ENCODE data around the gene ATRN.
A peak's percentile ranks its signal among the peaks of the same experiment; 100 is the strongest.
"Not testable (repeated sequence)": the region's sequence is repeated elsewhere in the genome, so short reads cannot be mapped to it uniquely, and the experiment has no call there.

ATRN gene

GRCh38 chr20:3470627-3471396, at the start of gene ATRN:
ATRN (plus strand) TSS chr20:3471018; CDS start chr20:3471108, 90 bp downstream.
- DNase-seq = peak; percentile 90

- DNase-seq = no peak
Measured at GRCh38 chr20:3421985-3422384, 48.8 kb upstream of the ATRN start.

DNA sequence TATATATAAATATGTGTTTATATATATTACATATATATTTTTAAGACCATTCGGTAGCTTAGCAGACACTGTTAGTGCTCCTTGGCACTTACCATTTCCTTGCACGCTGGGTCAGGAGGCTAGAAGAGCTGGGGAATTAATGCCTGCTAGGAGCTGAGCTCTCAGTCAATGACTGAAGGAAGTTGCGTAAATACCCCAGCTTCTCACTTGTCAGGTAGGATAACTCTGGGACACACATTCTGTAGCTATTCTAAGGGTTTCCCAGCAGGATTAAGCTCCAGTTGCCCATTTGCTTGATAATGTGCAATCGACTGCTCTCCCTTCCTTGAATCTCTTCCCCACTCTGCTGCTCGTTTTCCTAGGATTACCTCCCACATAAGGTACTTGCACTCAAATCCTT, 47.7 kb upstream of the ATRN start:
- no peak for DNase-seq

DNA sequence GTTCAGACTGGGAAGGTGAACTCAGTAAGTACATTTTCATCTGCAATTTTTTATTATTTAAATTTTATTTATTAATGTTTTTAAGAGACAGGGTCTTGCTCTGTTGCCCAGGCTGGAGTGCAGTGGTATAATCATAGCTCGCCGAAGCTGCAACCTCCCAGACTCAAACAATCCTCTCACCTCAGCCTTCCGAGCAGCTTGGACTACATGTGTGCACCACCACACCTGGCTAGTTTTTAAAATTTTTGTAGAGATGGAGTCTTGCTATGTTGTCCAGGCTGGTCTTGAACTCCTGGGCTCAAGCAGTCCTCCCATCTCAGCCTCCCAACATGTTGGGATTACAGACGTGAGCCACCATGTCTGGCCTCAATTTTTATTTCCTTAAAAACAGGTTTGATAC, 44.1 kb upstream of the ATRN start:
- DNase-seq = not testable (repeated sequence)

- DNase-seq = no peak
Measured at GRCh38 chr20:3430376-3431069, 40.3 kb upstream of the ATRN start.

GRCh38 chr20:3431109-3431508, 39.7 kb upstream of the ATRN start:
- DNase-seq = no peak

- no peak for DNase-seq
Measured at GRCh38 chr20:3432844-3433243, 38.0 kb upstream of the ATRN start.

DNA sequence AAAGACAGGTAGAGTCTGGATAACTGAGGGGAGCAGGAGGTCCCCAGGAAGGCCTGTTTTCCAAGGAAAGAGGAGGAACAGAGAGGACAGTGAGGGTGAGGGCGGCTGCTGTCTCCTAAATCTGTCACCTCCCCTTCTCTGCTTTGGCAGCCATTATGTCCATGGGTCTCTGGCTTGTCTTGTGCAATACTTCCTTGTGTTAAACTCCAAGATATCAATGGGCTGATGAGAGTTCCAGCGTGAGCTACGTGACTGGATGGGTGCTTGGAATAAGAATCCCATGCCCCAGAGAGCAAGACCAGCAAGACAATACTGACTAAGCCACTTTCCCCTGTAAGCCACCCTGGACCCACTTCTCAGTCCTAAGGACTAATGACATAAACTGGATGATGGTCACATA, 37.1 kb upstream of the ATRN start:
- no peak for DNase-seq

DNA sequence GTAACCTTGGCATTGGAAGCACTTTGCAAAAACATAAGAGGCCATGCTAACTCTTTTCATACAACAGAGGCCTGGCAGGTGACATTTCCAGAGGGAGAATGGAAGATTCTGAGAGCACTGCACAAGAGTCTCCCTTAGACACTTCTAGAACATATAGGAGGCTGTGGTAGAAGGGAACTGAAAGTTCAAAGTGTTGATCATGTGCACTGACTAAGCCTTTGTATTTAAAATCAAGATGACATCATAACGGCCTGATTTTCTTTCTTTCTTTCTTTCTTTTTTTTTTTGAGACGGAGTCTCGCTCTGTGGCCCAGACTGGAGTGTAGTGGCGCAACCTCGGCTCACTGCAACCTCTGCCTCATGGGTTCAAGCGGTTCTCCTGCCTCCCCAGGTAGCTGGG, 36.6 kb upstream of the ATRN start:
- DNase-seq = no peak

- DNase-seq = no peak
Measured at GRCh38 chr20:3436864-3437574, 33.8 kb upstream of the ATRN start.

DNA sequence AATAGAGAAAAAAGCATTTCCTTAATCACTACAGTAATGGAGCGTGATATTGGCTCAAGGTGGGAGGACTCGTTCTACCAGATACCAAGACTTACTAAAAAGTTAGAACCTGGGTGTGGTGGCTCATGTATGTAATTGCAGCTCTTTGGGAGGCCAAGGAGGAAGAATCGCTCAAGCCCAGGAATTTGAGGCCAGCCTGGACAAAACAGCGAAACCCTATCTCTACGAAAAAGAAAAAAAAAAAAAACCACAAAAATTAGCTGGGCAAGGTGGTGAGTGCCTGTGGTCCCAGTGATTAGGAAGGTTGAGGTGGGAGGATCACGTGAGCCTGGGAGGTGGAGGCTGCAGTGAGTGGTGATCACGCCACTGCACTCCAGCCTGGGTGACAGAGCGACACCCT, 24.0 kb upstream of the ATRN start:
- no peak for DNase-seq

- no peak for DNase-seq
Measured at GRCh38 chr20:3447321-3447720, 23.5 kb upstream of the ATRN start.

DNA sequence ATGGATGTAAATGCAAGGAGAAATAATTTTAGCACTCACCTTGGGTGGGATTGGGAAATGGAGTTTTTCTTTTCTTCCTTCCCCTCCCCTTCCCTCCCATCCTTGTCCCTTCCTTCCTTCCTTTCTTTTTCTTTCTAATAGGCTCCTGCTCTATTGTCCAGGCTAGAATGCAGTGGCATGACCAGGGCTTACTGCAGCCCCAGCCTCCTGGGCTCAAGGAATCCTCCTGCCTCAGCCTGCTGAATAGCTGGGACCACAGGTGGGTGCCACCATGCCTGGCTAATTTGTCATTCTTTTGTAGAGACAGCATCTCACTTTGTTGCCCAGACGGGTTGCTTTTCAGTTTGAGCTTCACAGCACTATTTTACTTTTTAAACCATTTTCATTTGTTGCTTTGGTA, 21.5 kb upstream of the ATRN start:
- no peak for DNase-seq

DNA sequence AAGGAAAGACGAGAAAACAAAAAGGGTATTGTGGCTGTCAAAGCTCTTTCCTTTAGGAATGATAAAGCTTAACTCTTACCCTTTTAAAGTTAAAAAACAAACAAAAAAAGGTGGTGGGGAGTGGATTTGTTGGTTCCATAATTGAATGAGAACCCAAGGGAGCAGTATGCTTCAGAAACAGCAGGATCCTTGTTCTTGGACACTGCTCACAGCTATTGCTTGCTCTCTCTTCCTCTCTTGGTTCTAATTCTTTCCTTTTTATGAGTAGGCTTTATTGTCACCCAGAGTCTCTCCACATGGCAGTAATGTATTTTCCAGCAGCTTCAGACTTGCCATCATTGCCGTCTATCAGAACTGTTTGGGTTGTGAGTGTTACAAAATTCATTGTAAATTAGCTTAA, 18.7 kb upstream of the ATRN start:
- no peak for DNase-seq

- no peak for DNase-seq
Measured at GRCh38 chr20:3452690-3453089, 18.1 kb upstream of the ATRN start.

DNA sequence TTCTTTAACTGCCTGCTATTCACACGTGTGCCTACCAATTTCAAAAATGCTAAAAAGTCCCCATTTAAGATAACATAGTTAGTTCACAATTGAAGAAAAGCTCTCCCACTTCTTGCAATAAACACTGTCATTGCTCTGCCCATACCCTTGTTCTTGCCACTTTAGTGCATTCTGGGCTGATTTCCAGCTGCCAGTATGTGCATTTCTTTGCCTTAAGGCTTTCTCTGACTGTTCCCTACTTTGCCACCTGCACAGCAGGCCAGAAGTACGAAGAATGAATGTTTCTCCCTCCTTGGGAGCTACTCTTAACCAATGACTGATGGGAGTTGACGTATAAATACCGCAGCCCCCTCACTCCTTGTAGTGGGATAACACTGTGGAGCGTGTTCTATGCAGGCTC, 16.0 kb upstream of the ATRN start:
- DNase-seq = no peak

DNA sequence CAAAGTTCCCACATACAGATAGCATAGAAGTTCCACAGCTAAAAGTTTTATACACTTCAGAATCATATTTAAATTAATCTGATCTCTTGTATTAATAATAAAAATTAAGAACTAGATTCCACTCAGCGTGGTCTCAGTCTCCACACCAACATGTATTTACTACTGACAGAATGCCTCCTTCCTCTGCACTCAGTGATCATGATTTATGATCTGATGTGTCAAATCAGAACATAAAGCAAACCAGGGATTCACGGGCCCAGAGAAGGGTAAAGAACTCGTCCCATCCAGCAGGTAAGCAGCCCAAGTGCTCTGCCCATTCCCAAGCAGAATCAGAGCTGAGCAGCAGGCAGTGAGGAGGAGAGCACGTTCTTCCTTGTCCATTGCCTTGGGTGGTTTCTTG, 14.2 kb upstream of the ATRN start:
- DNase-seq = no peak

GRCh38 chr20:3459881-3460307, 10.9 kb upstream of the ATRN start:
- DNase-seq = no peak

DNA sequence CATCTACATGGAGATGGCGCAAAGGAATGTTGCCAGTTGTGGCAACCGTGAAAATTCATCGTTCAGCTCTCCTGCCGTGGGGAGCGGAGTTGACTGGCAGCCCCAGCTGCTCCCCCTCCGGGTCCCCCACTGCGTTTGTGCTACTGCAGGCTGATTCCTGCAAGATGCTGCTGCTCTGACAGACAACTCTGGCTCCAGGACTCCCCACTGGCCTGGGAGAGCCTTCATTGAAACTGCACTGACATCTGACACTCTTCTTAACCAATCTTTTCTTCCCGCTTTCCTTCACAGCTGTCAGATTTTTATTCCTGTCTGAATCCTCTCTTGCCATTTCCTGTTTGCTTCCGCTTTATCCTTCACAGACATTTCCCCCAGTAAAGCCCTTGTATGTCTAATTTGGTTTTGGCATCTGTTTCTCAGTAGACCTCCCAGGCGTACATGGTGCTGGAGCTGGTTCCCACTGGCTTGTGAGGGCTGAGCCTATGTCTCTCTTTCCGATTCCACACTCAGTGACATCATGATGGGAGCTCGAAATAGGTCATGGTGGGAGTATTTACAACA, 9.5 kb upstream of the ATRN start:
- DNase-seq = peak; percentile 5

DNA sequence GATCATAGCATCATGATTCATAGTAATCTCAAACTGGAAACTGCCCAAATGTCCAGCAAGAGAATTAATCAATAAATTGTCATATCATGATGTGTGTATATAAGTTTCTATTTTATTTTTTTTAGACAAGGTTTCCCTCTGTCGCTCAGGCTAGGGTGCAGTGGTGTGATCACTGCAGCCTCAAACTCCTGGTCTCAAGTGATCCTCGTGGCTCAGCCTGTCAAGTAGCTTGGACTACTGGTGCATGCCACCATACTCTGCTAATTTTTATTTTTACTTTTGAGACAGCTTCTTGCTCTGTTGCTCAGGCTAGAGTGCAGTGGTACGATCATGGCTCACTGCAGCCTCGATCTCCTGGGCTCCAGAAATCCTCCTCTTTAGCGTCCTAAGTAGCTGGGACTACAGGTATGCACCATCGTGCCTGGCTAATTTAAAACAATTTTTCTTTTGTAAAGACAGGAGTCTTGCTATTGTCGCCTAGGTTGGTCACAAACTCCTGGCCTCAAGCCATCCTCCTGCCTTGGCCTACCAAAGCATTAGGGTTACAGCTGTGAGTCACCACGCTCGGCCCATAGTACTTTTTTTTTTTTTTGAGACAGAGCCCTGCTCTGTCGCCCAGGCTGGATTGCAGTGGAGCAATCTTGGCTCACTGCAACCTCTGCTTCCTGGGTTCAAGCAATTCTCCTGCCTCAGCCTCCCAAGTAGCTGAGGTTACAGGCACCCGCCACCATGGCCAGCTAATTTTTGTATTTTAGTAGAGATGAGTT, 8.7 kb upstream of the ATRN start:
- no peak for DNase-seq

DNA sequence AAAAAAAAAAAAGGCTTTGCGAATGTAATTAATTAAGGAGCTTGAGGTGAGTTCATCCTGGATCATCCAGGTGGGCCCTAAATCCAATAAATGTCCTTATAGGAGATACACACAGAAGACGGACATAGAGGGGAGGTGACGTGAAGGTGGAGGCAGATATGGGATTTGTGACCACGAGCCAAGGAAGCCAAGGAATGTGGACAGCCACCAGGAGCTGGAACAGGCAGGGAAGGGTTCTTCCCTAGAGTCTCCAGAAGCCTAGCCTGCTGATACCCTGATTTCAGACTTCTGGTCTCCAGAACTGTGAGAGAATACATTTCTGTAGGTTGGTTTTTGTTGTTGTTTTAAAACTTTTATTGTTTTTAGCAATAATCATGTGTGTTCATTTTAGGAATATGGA, 6.7 kb upstream of the ATRN start:
- DNase-seq = no peak

DNA sequence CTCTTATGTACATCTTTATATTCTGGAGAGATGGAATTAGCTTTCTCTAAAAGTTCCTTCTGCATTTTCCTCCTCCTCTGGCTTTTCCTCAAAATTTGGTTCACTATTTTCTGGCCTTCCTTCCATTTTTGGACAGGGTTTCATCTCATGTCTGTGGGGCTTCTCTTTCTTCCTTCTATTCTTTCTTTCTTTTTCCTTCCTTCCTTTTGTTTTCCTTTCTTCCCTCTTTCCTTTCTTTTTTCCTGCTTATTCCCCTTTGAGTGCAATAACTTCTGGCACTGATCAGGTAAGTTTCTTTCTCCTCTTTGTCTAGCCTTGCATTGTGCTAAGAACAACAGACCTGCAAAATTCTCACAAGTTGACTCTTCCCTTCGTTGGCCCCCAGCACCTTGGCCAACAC, 5.5 kb upstream of the ATRN start:
- no peak for DNase-seq

DNA sequence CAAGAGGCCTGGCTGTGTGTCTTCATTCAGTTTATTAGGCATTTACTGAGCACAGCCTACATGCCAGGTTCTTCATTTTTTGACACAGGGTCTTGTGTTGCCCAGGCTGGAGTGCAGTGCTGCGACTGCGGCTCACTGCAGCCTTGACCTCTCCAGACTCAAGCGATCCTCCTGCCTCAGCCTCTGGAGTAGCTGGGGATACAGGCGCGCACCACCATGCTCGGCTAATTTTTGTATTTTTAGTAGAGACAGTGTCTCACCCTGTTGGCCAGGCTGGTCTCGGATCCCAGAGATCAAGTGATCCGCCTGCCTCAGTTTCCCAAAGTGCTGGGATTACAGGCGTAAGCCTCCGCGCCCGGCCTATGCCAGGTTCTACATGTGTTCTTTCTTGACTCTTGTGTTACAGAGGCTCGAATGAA, 601 bp upstream of the ATRN start:
- no peak for DNase-seq

Measured in NCI-H2171 (cell line).